Activated T-cell treated with anti-CD3 and anti-CD28 coated beads for 24 hours (primary cell): ENCODE results near the gene SKA3.
"Not testable (repeated sequence)": the region's sequence is repeated elsewhere in the genome, so short reads cannot be mapped to it uniquely, and the experiment has no call there.

Source experiments
- DNase-seq: peaks from one replicate; pipeline ENCODE4 v3.0.0-alpha.2; 2020; ENCODE audit warnings: low read depth

The SKA3 gene

DNA sequence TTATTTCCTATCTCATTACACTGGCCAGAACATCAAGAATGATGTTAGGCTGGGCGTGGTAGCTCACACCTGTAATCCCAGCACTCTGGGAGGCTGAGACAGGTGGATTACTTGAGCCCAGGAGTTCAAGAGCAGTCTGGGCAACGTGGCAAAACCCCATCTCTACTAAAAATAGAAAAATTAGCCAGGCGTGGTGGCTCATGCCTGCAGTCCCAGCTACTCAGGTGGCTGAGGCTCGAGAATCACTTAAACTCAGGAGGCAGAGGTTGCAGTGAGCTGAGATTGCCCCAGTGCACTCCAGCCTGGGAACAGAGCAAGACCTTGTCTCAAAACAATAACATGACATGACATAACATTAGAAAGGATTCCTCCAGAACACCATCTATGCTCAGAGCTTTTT, 10.7 kb downstream of the SKA3 start:
- not testable (repeated sequence) for DNase-seq

DNA sequence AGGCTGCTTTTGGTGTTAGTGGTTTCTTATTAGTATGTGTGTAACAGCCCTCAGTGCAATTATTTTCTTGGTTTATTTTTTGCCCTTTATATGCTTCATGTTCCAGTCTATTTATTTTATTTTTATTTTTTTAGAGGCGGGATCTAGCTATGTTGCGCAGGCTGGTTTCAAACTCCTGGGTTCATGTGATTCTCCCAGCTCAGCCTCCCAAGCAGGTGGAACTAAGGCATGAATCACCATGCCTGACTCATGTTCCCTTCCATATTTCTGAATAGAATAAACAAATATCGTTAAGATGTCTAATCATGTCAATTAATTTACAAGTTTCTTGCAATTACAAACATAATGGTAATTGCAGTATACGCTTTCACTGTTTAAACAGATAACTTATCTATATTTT, 11.7 kb downstream of the SKA3 start:
- no peak for DNase-seq

DNA sequence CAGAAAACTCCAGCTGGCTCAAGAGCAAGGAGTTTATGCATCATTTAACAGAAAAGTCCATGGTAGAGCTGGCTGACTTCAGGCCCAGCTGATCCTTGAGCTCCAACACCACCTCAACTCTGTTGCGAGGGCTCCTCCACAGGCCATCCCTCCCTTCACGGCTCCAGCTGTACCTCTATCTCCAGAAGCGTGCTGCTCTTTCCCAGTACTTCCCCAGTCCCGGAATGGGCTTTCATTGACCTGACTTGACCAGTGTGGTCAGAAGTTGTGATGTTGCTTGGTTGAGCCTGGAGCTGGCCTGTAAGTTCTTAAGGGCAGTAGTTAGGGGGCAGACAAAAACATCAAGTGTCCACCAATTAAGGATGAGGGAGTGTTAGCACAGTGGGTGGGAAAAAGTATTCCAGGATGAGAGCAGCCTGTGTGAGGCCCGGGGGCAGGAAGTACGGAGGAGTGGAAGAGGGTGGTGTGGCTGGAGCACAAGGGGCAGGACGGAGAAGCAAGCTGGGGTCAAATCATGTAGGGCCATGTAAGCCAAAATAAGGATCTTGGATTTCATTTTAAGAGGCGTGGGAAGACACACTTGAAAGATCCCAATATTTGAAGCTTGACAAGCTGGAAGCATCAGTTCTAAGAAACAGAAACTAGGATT, 24.0 kb downstream of the SKA3 start:
- DNase-seq, result no peak

DNA sequence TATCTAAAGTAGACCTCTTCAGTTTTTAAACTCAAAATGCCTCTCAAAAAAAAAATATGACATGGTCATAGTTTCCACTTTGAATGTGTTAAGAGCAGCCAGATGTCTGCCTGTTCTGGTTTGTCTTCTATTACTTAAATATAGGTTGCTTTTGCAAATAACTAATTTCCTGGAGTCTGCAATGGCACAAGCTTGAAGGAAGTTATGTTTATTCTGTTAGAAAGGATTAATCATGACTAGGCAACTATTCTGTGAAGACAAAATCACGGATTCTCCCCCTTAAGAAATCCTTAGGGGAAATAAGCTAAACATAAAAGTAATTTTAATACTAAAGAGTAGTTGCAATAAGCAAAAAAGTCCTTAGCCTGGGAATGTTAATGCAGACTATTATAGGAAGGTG, 26.3 kb downstream of the SKA3 start:
- no peak for DNase-seq

DNA sequence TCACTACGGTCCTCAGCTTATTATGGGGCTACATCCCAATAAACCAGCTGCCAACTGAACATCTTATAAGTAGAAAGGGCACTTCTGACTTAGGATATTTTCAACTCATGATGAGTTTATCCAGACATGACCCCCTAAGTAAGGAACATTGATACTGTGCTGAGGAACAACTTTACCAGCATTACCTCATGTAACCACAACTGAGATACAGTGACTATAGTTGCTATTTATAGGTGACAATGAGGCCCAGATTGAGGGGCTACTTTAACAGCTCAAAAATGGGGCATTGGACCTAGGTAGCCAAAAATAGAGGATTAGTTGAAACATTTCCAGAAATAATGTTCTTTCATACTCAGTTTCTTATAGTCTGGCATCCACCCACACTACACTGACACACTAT, 26.8 kb downstream of the SKA3 start:
- DNase-seq, result no peak

DNA sequence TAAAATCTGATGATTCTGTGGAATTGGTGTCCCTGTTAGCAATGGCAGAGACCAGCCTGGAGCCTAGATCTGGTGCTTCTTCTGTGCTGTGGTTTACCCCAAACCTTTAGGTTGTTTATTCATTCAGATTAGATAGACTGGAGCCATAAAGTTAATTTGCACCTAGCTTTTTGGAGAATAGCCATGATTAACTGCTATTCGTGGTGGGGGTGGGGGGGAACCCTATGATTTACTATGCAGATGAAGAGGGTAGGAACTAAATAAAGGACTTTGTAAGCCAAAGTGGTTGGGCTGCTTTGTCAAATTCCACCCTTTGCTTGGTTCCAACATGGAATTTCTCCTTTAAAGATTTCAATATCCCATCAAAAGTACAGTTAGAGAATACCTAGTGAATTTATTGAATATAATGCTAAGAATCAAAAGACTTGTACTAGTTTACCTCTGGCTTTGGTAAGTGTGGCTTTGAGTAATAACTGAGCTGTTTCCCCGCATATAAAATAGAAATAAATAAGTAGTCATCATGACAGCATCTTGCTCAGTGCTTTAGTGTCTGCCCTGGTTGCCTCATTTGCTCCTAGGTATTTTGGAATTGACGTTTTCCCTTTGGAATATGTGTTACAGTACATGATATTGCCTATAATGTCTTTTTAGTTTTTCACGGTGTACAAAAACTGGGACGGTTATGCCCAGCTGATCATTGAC, 27.6 kb downstream of the SKA3 start:
- no peak for DNase-seq

DNA sequence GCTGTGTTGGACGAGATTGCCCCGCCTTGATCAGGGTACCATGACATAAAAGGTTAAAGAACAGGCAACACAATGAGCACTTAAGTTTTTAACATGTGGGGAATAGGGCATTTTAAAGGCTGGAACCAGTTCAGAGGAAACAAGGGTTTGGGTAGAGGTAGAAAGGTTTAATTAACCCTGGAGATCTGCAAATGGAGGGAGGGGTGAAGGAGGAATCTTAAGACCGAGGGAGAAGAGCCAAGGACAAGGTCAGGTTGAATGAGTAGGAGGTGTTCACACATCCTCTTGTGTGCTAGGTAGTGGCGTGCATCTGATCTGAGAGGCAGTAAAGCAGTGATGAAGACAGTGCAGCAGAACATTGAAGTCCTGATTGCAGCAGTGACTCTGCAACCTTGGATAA, 28.5 kb downstream of the SKA3 start:
- no peak for DNase-seq

DNA sequence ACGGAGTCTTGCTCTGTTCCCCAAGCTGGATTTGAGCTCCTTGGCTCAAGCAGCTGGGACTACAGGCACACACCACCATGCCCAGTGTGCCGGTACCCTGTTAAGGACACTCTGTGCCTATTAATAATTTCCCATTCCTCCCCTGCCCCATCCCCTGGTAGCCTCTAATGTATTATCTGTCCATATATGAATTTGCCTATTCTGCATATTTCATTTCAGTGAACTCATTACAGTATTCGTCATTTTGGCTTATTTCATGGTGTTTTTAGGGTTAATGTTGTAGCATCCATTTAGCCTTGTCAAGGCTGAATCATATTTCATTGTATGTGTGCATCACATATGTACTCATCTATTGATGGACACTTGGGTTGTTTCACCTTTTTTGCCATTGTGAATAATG, 33.6 kb downstream of the SKA3 start:
- DNase-seq, result no peak

DNA sequence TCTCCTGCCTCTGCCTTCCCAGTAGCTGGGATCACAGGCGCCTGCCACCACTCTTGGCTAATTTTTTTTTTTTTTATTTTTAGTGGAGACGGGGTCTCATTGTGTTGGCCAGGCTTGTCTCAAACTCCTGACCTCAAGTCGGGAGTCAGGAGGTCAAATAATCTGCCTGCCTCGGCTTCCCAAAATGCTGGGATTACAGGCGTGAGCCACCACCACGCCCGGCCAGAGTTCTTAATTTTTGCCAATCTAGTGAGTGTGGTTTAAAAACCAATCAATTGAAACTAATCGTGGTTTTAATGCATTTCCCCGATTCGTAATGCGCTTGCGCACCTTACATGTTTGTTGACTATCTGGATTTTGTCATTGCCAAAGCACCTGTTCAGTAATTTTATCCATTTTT, 37.0 kb downstream of the SKA3 start:
- DNase-seq, result no peak

DNA sequence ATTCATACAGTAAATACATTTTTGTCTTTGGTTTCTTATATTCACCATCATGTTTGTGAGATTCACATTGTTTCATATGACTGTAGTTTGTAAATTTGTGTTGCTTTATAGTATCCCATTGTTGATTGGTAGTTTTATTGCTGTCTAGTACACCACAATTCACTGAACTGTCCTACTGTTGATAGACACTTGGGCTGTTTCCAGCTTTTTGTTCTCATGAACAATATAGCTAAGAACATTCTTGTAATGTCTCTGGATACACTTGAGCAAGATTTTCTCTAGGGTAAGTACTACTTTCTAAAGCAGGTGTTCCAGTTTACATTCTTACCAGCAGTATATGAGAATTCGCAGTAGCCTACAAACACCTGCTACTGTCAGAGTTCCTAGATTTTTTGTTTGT, 37.8 kb downstream of the SKA3 start:
- DNase-seq, result no peak

DNA sequence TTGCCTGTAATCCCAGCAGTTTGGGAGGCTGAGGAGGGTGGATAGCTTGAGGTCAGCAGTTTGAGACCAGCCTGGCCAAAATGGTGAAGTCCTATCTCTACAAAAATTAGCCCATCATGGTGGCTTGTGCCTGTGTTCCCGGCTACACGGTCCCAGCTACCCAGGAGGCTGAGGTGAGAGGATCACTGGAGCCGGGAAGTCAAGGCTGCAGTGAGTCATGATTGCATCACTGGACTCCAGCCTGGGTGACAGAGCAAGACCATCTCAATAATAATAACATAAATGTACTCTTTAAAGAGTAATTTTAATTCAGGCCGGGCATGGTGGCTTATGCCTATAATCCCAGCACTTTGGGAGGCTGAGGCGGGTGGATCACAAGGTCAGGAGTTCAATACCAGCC, 38.7 kb downstream of the SKA3 start:
- no peak for DNase-seq

DNA sequence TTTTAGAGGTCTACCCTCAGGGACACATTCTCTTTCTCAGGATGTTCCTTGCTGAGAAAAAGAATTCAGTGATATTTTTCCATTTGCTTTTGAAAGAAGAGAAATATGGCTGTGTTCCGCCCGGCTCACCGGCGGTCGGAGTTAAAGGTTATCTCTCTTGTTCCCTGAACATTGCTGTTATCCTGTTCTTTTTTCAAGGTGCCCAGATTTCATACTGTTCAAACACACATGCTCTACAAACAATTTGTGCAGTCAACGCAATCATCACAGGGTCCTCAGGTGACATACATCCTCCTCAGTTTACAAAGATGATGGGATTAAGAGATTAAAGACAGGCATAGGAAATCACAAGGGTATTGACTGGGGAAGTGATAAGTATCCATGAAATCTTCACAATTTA, 40.5 kb downstream of the SKA3 start:
- not testable (repeated sequence) for DNase-seq

DNA sequence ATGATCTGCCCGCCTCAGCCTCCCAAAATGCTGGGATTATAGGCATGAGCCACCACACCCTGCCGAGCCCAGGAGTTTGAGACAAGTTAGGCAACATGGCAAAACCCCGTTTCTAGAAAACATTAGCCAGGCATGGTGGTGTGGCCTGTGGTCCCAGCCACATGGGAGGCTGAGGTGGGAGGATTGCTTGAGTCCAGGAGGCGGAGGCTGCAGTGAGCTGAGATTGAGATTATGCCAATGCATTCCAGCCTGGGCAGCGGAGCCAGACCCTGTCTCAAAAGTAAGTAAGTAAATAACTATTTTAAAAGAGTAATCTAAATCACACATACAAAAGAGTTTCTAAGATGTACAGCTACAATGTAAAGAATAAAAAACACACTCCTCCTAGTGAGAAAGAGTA, 41.9 kb downstream of the SKA3 start:
- DNase-seq, result no peak

DNA sequence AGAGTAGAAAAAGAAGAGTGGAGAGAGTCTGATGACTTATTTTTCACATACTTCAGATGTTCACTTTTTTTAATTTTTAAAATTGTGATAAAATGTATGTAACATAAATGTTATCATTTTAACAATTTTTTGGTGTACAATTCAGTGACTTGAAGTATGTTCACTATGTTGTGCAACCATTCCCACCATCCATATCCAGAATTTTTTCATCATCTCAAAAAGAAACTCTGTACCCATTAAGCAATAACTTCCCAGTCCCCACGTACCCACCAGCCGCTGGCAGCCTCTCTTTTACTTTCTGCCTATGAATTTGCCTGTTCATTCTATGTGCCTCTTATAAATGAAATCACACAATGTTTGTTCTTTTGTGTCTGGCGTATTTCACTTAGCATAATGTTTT, 43.3 kb downstream of the SKA3 start:
- no peak for DNase-seq

DNA sequence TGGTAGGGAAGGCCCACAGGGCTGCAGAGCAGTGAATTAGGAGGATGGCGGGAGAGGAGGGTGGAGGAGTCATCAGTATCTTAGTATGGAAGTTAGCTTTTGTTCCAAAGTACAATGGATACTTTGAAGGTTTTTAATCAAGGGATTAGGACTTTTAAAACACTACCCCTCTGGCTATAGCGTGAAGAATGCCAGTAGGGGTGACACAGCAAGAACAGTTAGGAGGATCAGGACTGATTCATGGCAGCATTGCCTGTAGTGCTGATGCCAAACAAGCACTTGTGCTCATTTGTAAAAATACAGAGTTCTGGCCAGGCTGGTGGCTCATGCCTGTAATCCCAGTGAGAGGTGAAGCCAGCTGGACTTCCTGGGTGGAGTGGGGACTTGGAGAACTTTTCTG, 46.2 kb downstream of the SKA3 start:
- no peak for DNase-seq

DNA sequence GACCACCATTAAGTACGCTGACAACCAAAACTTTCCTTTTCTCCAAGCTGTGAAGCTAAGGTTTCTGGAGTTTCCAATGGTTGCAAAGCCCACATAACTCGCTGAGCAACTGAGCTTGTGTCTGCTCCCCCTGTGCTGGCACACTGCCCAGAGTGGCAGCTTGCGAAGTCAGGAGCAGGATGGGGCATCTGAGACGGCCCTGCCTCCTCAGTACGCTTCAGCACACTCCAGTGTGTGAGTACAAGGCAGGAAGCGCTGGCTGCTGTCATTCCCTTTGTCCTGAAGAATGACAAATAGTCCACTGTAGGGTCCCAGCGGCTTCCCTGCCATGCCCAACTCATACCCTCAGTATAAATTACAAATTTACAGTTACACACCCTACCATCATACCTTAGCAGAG, 51.5 kb downstream of the SKA3 start:
- no peak for DNase-seq

DNA sequence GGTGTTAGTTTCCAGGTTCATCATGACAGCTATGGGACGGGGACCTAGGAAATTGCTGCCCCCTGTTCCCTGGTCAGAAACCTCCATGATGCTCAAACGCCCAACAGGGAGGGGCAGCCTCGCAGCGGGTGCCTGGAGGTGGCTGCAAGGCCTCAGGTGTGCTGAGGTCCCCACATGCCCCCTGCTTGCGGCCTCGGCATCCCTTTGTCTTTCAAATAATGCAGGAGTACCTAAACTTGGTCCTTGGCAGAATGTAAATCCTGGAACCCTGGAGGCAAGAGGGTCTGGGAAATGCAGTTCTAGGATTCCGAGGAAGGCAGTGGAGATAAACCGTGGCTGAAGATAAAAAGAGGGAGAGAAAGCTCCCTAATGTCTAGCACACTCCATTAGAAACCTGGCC, 52.4 kb downstream of the SKA3 start:
- DNase-seq, result no peak

DNA sequence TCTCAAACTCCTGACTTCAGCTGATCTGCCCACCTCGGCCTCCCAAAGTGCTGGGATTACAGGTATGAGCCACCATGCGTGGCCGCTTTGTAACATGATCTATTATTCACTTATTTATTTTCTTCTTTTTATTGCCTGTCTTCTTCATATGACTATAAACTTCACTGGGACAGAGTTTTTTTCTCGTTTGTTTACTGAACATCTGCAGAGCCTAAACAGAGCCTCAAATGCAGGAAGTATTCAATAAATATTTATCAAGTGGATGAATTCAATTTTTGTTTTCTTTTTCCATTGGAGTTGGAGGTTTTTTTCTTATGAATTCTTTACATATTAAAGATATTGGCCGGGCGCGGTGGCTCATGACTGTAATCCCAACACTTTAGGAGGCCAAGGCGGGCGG, 54.7 kb downstream of the SKA3 start:
- DNase-seq, result no peak

DNA sequence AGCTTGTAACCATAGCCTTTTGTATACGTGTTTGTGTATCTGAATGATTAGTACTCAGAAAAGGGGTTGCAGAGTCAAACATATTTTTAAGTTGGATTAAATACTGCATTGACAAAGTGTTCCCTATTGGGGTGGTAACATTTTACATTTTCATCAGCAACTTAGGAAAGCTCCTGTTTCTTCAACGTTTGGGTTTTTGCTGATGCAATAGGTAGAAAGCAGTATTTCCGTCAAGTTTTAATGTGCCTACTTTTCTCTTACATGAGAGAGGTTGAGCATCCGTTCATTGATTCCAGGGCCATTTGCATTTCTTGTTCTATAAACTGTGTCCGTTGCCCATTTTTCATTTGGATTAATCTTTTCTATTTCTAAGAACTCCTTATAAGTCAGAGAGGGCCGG, 56.2 kb downstream of the SKA3 start:
- no peak for DNase-seq

DNA sequence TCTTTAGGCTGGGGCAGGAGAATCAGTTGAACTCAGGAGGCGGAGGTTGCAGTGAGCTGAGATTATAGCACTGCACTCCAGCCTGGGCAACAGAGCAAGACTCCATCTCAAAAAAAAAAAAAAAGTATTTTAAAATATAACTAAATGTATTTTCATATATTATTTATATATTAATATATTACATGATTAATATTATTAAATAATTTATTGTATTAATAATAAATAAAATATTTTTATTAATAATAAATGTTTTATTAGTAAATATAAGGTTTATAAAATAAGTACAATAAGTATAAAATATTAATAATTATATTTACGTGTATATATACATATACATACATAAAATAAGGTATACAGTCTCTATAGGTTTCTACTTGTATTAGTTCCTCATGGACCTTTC, 56.8 kb downstream of the SKA3 start:
- no peak for DNase-seq

DNA sequence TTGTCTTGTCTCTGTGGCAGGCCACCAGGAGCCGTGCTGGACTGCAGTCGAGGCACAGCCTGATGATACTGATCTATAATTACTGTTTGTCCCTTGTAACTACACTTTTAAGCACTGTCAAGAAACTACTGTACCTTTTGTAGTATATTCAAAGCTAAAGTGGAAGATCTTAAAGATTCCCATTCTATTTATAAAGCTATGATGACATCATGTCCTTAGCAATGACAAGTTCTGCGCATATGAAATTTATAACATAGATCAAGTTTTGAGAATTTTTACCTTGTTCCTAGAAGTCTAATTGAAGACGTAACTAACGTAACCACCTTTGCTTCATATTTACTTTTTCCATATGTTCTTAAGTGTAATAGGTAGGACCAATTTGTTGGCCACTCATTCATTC, 58.2 kb downstream of the SKA3 start:
- DNase-seq, result no peak

DNA sequence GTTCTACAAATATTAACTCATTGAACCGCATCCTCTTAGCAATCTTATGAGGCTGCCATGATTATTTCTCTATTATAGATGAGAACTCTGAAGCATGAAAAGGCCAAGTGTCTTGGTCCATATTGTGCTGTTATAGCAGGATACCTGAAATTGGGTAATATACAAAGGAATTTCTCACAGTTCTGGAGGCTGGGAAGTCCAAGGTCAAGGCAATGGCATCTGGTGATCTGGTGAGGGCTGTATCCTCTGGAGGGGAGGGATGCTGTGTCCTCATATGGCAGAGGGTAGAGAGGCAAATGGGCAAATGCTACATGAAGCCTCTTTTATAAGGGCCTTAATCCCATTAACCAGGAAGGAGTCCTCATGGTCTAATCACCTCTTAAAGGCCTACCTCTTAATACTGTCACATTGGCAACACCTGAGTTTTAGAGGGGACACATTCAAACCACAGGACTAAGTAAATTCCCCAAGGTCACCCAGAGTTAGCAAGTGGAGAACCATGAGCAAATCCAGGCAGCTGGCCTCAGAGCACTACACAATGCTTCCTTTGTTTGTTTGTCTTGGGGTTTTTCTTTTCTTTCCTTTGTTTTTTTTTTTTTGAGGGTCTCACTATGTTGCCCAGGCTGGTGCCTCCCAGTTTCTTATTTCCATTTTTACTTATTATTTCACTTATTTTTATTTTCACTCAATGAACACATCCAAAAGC, 59.1 kb downstream of the SKA3 start:
- DNase-seq, result no peak

DNA sequence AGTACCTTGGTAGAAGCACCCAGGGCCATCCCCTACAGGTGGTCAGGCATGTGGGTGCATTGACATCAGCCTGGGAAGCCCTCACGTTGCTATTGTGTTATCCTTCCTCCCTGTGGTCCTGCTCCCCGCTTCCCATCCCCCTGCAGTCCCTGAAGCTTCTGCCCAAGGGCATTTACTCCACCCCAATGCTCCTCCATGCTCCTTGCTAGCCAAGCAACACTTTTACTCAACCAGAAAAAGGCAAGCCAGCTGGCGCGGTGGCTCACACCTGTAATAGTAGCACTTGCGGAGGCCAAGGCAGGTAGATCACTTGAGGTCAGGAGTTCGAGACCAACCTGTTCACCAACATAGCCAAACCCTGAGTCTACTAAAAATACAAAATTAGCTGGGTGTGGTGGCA, 60.2 kb downstream of the SKA3 start:
- DNase-seq, result no peak

DNA sequence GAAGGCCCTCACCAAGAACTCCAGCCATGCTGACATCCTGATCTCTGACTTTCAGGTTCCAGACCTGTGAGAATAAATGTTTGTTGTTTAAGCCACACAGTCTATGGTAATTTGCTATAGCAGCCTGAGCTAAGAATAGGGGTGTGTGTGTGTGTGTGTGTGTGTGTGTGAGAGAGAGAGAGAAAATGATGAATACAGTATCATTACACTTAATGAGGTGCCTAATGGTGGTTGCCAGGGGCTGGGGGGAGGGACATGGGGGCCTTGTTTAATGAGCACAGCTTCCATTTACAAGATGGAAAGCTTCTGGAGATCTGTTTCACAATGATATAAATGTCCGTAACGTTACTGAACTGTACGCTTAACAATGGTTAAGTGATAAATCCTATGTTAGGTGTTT, 61.1 kb downstream of the SKA3 start:
- no peak for DNase-seq
